ENCODE data around the gene PIAS1.

- TF ChIP-seq CTCF (conservative IDR thresholded peaks at IDR 0.05; ENCODE audit: low read length) (no peak), EZH2phosphoT487 (IDR thresholded peaks at IDR 0.05; ENCODE audit: borderline replicate concordance, low read depth, low read length) (no peak)
Measured at GRCh38 chr15:68097029-68097428, 42.9 kb downstream of the PIAS1 start.
